ENCODE results near the gene ADAMTS15. TPM values are rescaled to one million over a fixed set of nuclear protein-coding genes. Genes with fewer than 3 reads are reported as not detected.

ADAMTS15 gene
- total and polyA plus RNA-seq, 10 of the 15 experiments (the other 5 are each of a cell fraction or from before 2014, with no cell fraction given), result not detected

DNA sequence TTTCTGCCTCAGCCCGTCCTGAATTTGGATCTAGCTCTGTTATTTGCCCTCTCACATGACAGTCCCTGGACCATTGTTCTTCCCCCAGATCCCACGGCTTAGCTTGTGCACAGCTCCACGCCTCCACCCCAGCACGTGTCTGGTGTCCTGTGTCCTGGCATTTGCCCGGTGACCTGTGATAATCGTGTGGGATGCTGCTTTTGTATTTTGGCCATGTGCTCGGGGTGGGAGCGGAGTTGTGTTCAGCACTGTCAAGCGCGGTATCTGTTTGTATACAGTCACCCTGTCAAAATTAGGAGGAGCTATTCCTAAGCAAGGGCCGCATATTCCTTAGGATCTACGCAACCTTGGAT, 31.9 kb upstream of the ADAMTS15 start (continued):
- TF ChIP-seq IRF3 (IDR thresholded peaks at IDR 0.05), result no peak
- TF ChIP-seq ZBED1 (IDR thresholded peaks at IDR 0.05; ENCODE audit: borderline replicate concordance), result no peak
- no peak for TF ChIP-seq KAT2A (conservative IDR thresholded peaks at IDR 0.05; ENCODE audit: control insufficient read depth, low read depth, low read length)
- no peak for TF ChIP-seq ZZZ3 (IDR thresholded peaks at IDR 0.05; ENCODE audit: control insufficient read depth, insufficient read length, low read depth)
- no peak for TF ChIP-seq RBBP5 (conservative IDR thresholded peaks at IDR 0.05)
- TF ChIP-seq RAD21 (IDR thresholded peaks at IDR 0.05; ENCODE audit: insufficient read depth, low read depth, low read length), result no peak
- TF ChIP-seq ASH2L (IDR thresholded peaks at IDR 0.05; ENCODE audit: borderline replicate concordance, low read depth), result no peak
- no peak for TF ChIP-seq SMAD5 (IDR thresholded peaks at IDR 0.05; ENCODE audit: low read depth)
- TF ChIP-seq KLF5 (IDR thresholded peaks at IDR 0.05; ENCODE audit: partially characterized antibody), result no peak

DNA sequence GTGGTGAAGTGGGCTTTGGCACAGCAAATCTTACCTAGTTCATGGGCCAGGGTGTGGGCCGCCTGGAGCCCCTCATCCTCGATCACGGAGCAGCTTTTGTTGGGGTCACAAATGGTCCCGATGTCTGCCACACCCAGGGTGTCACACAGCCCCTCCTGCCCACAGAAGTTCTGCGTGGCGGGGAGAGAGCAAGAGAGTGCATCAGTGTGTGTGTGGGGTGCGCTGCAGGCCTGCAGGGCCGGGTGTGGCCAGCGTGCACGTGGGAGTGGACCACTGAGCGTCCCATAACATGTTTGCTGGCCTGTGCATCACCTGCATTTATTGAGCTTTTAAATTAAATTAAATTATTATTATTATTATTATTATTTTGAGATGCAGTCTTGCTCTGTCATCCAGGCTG, 31.5 kb upstream of the ADAMTS15 start:
- ChIA-PET RAD21 (ENCODE audit: unreplicated experiment) (no interaction called here), POLR2A (no interaction called here), SMC1A (ENCODE audit: uncharacterized antibody, unreplicated experiment) (no interaction called here), CTCF (interaction anchor here (1.1 kb wide), 1 partner anchor 445 kb away, joined by 3 read pairs; no protein-coding TSS in a partner anchor)
- ATAC-seq (no peak), FAIRE-seq (no peak), DNase-seq (ENCODE audit: low read depth, low spot score) (no peak)
- no peak overlapping the region for H3K9ac ChIP-seq (ENCODE audit: control insufficient read depth, insufficient read depth, low read length)
- TF ChIP-seq BCL11A (IDR thresholded peaks at IDR 0.05; ENCODE audit: low read depth, low read length), result no peak
- no peak for TF ChIP-seq MEF2B (IDR thresholded peaks at IDR 0.05; ENCODE audit: partially characterized antibody, poor library complexity, severe bottlenecking)
- TF ChIP-seq SMAD5 (IDR thresholded peaks at IDR 0.05; ENCODE audit: low read depth), result no peak
- no peak overlapping the region for H3K4me2 ChIP-seq (ENCODE audit: control insufficient read depth, insufficient read depth)
- 26% methylated on average over 11 of the region's 11 CpGs for WGBS (ENCODE audit: insufficient coverage, insufficient replicate concordance, low lambda C conversion rate, missing lambda C conversion rate)
- no peak overlapping the region for H2AFZ ChIP-seq (ENCODE audit: control insufficient read depth, low read depth, low read length)
- no peak overlapping the region for H3K27ac ChIP-seq (ENCODE audit: control insufficient read depth, insufficient read depth)
- no peaks in the 10 kb centered on the region for H3K36me3 ChIP-seq (ENCODE audit: control insufficient read depth in 2 of 2, insufficient read depth in 2 of 2, low read length in 1 of 2)
- H3K79me2 ChIP-seq (ENCODE audit: control insufficient read depth, insufficient read depth, low read length), result no peaks in the 10 kb centered on the region
- peaks cover 2 to 9% of the 10 kb centered on the region in 2 experiments; a peak in 3 of 4 replicates for H3K27me3 ChIP-seq (replicated peaks in 1 of 2; ENCODE audit: control insufficient read depth in 2 of 2, insufficient read depth in 2 of 2, low read length in 1 of 2)
- H3K4me3 ChIP-seq, result no peak overlapping the region
- H3K9me3 ChIP-seq (replicated peaks; ENCODE audit: control insufficient read depth, insufficient read depth, low read length), result no peaks in the 10 kb centered on the region
- no TSS peak for BruUV-seq (replicated peaks)
- intact Hi-C loops (cut with micrococcal nuclease; ENCODE audit: unreplicated experiment) (no loop called here), in situ Hi-C loops (cut with MboI) (no loop called here)
- H4K20me1 ChIP-seq (ENCODE audit: control insufficient read depth, insufficient read depth), result no peaks in the 10 kb centered on the region
- H3K4me1 ChIP-seq (ENCODE audit: control insufficient read depth, insufficient read depth, low read length), result no peaks in the 10 kb centered on the region
